ENCODE measurements around the gene IPCEF1.

IPCEF1 gene

GRCh38 chr6:154388803-154389202, 32.2 kb upstream of the IPCEF1 start:
- Histone ChIP-seq H3K27ac (ENCODE audit: low read depth, low read length) (no peak overlapping the region), H3K27me3 (ENCODE audit: control insufficient read depth, insufficient read depth, low read length) (no peaks in the 10 kb centered on the region), H3K9ac (ENCODE audit: low read depth, low read length) (no peak overlapping the region), H3K9me3 (ENCODE audit: control insufficient read depth, insufficient read depth, low read length) (no peaks in the 10 kb centered on the region), H3K4me1 (ENCODE audit: control insufficient read depth, insufficient read depth, low read length) (no peaks in the 10 kb centered on the region), H3K4me3 (ENCODE audit: low read depth, low read length) (no peak overlapping the region), H3K36me3 (ENCODE audit: control insufficient read depth, insufficient read depth, low read length) (no peaks in the 10 kb centered on the region)

- H3K36me3 ChIP-seq (ENCODE audit: control insufficient read depth, insufficient read depth, low read length): no peaks in the 10 kb centered on the region
- no peaks in the 10 kb centered on the region for H3K9me3 ChIP-seq (ENCODE audit: control insufficient read depth, insufficient read depth, low read length)
- no peak overlapping the region for H3K9ac ChIP-seq (ENCODE audit: low read depth, low read length)
- H3K4me1 ChIP-seq (ENCODE audit: control insufficient read depth, insufficient read depth, low read length): no peaks in the 10 kb centered on the region
- H3K4me3 ChIP-seq (ENCODE audit: low read depth, low read length): no peak overlapping the region
- no peak overlapping the region for H3K27ac ChIP-seq (ENCODE audit: low read depth, low read length)
- no peaks in the 10 kb centered on the region for H3K27me3 ChIP-seq (ENCODE audit: control insufficient read depth, insufficient read depth, low read length)
Observed at GRCh38 chr6:154386848-154387717, 30.5 kb upstream of the IPCEF1 start.

- Histone ChIP-seq H3K36me3 (ENCODE audit: control insufficient read depth, insufficient read depth, low read length) (no peaks in the 10 kb centered on the region), H3K9me3 (ENCODE audit: control insufficient read depth, insufficient read depth, low read length) (no peaks in the 10 kb centered on the region), H3K9ac (ENCODE audit: low read depth, low read length) (no peak overlapping the region), H3K4me3 (ENCODE audit: low read depth, low read length) (no peak overlapping the region), H3K4me1 (ENCODE audit: control insufficient read depth, insufficient read depth, low read length) (peaks cover 5% of the 10 kb centered on the region; the same call in 1 of the 2 replicates), H3K27ac (ENCODE audit: low read depth, low read length) (no peak overlapping the region), H3K27me3 (ENCODE audit: control insufficient read depth, insufficient read depth, low read length) (no peaks in the 10 kb centered on the region)
Observed at GRCh38 chr6:154384191-154384590, 27.6 kb upstream of the IPCEF1 start.

DNA sequence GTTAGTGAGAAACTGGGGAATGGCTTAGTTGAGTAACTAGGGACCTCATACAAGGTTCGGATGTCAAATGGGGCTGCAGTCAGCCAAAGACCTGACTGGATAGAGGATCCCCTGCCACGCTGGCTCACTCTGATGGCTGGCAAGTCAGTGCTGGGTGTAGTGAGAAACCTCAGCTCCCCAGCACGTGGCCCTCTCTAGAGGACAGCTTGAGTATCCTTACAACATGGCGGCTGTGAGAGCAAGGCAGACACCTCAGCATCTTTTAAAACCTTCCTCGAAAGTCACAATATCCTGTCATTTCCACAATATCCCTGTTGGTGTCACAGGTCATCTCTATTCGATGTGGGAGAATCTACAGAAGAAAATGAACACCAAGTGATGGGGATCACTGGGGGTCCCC, 26.7 kb upstream of the IPCEF1 start:
- no peaks in the 10 kb centered on the region for H3K9me3 ChIP-seq (ENCODE audit: control insufficient read depth, insufficient read depth, low read length)

DNA sequence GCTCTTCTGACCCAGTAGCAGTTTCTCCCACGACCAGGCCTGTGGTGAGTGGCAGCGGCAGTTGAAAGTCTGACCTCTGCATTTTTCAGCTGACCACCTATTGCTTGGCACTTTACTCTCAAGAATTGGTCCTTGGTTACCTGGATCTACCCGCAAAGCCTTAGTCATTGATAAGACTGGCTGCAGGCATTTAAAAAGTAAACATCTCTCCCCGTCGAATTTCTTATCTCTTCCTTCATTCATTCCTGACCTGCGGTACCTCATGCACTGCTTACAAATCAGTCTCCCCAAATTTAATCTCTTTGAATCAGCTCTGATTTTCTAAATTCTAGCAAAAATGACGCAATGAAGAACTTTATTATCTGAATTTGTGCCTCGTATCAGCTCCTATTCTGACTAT, 26.1 kb upstream of the IPCEF1 start:
- Histone ChIP-seq H3K4me3 (ENCODE audit: low read depth, low read length) (no peak overlapping the region), H3K9ac (ENCODE audit: low read depth, low read length) (no peak overlapping the region), H3K4me1 (ENCODE audit: control insufficient read depth, insufficient read depth, low read length) (peaks cover 5% of the 10 kb centered on the region; the same call in 1 of the 2 replicates), H3K36me3 (ENCODE audit: control insufficient read depth, insufficient read depth, low read length) (no peaks in the 10 kb centered on the region), H3K9me3 (ENCODE audit: control insufficient read depth, insufficient read depth, low read length) (no peaks in the 10 kb centered on the region), H3K27ac (ENCODE audit: low read depth, low read length) (no peak overlapping the region), H3K27me3 (ENCODE audit: control insufficient read depth, insufficient read depth, low read length) (no peaks in the 10 kb centered on the region)

More for the DNA sequence above, 26.7 kb upstream of the IPCEF1 start:
- no peaks in the 10 kb centered on the region for H3K27me3 ChIP-seq (ENCODE audit: control insufficient read depth, insufficient read depth, low read length)
- no peak overlapping the region for H3K4me3 ChIP-seq (ENCODE audit: low read depth, low read length)
- H3K9ac ChIP-seq (ENCODE audit: low read depth, low read length): no peak overlapping the region
- no peaks in the 10 kb centered on the region for H3K36me3 ChIP-seq (ENCODE audit: control insufficient read depth, insufficient read depth, low read length)
- peaks cover 5% of the 10 kb centered on the region; the same call in 1 of the 2 replicates for H3K4me1 ChIP-seq (ENCODE audit: control insufficient read depth, insufficient read depth, low read length)
- H3K27ac ChIP-seq (ENCODE audit: low read depth, low read length): no peak overlapping the region

DNA sequence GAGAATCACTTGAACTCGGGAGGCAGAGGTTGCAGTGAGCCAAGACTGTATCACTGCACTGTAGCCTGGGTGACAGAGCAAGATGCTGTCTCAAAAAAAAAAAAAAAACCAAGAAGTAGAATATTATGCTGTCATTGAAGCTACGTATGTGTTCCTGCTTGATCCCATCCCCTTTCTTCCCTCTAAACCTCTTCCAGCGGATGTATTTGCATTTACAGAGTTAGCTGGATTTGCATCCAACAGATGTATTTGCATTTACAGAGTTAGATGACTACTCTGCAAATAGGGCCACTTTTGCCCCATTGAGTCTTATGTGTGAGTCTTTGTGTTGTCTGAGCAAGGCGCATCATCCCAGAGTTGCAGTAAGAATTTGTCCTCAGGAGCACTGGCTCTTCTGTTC, 24.9 kb upstream of the IPCEF1 start:
- no peaks in the 10 kb centered on the region for H3K36me3 ChIP-seq (ENCODE audit: control insufficient read depth, insufficient read depth, low read length)
- no peaks in the 10 kb centered on the region for H3K27me3 ChIP-seq (ENCODE audit: control insufficient read depth, insufficient read depth, low read length)
- no peak overlapping the region for H3K27ac ChIP-seq (ENCODE audit: low read depth, low read length)
- H3K4me3 ChIP-seq (ENCODE audit: low read depth, low read length): no peak overlapping the region
- H3K9ac ChIP-seq (ENCODE audit: low read depth, low read length): no peak overlapping the region
- peaks cover 5% of the 10 kb centered on the region; the same call in 1 of the 2 replicates for H3K4me1 ChIP-seq (ENCODE audit: control insufficient read depth, insufficient read depth, low read length)
- no peaks in the 10 kb centered on the region for H3K9me3 ChIP-seq (ENCODE audit: control insufficient read depth, insufficient read depth, low read length)

GRCh38 chr6:154380741-154381140, 24.1 kb upstream of the IPCEF1 start:
- no peaks in the 10 kb centered on the region for H3K27me3 ChIP-seq (ENCODE audit: control insufficient read depth, insufficient read depth, low read length)
- H3K9me3 ChIP-seq (ENCODE audit: control insufficient read depth, insufficient read depth, low read length): no peaks in the 10 kb centered on the region
- no peak overlapping the region for H3K27ac ChIP-seq (ENCODE audit: low read depth, low read length)
- H3K36me3 ChIP-seq (ENCODE audit: control insufficient read depth, insufficient read depth, low read length): no peaks in the 10 kb centered on the region
- peaks cover 5% of the 10 kb centered on the region; the same call in 1 of the 2 replicates for H3K4me1 ChIP-seq (ENCODE audit: control insufficient read depth, insufficient read depth, low read length)
- H3K4me3 ChIP-seq (ENCODE audit: low read depth, low read length): no peak overlapping the region
- no peak overlapping the region for H3K9ac ChIP-seq (ENCODE audit: low read depth, low read length)

DNA sequence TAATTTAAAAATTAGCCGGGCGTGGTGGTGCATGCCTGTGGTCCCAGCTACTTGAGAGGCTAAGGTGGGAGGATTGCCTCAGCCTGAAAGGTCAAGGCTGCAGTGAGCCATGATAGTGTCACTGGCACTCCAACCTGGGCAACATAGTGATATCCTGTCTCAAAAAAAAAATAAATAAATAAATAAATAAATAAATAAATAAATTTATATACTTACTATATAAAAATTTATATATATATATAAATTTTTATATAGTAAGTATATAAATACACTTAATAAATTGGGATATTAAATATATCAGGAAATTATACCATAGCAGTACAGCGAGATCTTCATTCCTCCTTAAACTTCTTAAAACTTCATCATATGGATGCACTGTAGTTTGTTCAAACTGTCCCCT, 23.0 kb upstream of the IPCEF1 start:
- no peaks in the 10 kb centered on the region for H3K36me3 ChIP-seq (ENCODE audit: control insufficient read depth, insufficient read depth, low read length)
- H3K4me3 ChIP-seq (ENCODE audit: low read depth, low read length): no peak overlapping the region
- H3K4me1 ChIP-seq (ENCODE audit: control insufficient read depth, insufficient read depth, low read length): peaks cover 5% of the 10 kb centered on the region; the same call in 1 of the 2 replicates
- no peak overlapping the region for H3K9ac ChIP-seq (ENCODE audit: low read depth, low read length)
- H3K27me3 ChIP-seq (ENCODE audit: control insufficient read depth, insufficient read depth, low read length): no peaks in the 10 kb centered on the region
- H3K27ac ChIP-seq (ENCODE audit: low read depth, low read length): no peak overlapping the region
- no peaks in the 10 kb centered on the region for H3K9me3 ChIP-seq (ENCODE audit: control insufficient read depth, insufficient read depth, low read length)

DNA sequence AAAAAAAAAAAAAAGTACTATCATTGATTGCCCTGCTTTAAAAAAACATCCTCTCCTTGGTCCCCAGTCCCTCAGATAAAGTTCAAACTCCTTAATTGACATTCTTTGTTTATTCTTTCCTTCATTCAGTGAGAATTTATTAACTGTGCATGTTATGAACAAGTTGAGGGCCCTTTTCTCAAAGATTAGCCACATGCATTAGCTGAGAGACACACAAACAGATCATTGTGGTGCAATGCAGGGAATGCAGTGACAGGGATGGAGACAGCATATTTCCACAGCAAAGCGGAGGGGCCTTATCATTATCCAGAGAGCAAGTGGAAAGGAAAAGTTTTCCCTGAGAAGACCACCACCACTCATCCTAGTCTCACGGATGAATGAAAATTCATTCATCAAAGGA, 21.9 kb upstream of the IPCEF1 start:
- Histone ChIP-seq H3K4me1 (ENCODE audit: control insufficient read depth, insufficient read depth, low read length) (peaks cover 5% of the 10 kb centered on the region; the same call in 1 of the 2 replicates), H3K27ac (ENCODE audit: low read depth, low read length) (no peak overlapping the region), H3K9ac (ENCODE audit: low read depth, low read length) (no peak overlapping the region), H3K4me3 (ENCODE audit: low read depth, low read length) (no peak overlapping the region), H3K9me3 (ENCODE audit: control insufficient read depth, insufficient read depth, low read length) (no peaks in the 10 kb centered on the region), H3K36me3 (ENCODE audit: control insufficient read depth, insufficient read depth, low read length) (no peaks in the 10 kb centered on the region), H3K27me3 (ENCODE audit: control insufficient read depth, insufficient read depth, low read length) (no peaks in the 10 kb centered on the region)

- Histone ChIP-seq H3K36me3 (ENCODE audit: control insufficient read depth, insufficient read depth, low read length) (no peaks in the 10 kb centered on the region), H3K27ac (ENCODE audit: low read depth, low read length) (no peak overlapping the region), H3K27me3 (ENCODE audit: control insufficient read depth, insufficient read depth, low read length) (no peaks in the 10 kb centered on the region), H3K9me3 (ENCODE audit: control insufficient read depth, insufficient read depth, low read length) (no peaks in the 10 kb centered on the region), H3K4me1 (ENCODE audit: control insufficient read depth, insufficient read depth, low read length) (peaks cover 5% of the 10 kb centered on the region; the same call in 1 of the 2 replicates), H3K9ac (ENCODE audit: low read depth, low read length) (no peak overlapping the region), H3K4me3 (ENCODE audit: low read depth, low read length) (no peak overlapping the region)
Observed at GRCh38 chr6:154377726-154378125, 21.1 kb upstream of the IPCEF1 start.

- H3K36me3 ChIP-seq (ENCODE audit: control insufficient read depth, insufficient read depth, low read length): no peaks in the 10 kb centered on the region
- no peaks in the 10 kb centered on the region for H3K27me3 ChIP-seq (ENCODE audit: control insufficient read depth, insufficient read depth, low read length)
- H3K9me3 ChIP-seq (ENCODE audit: control insufficient read depth, insufficient read depth, low read length): no peaks in the 10 kb centered on the region
- H3K27ac ChIP-seq (ENCODE audit: low read depth, low read length): no peak overlapping the region
- no peaks in the 10 kb centered on the region for H3K4me1 ChIP-seq (ENCODE audit: control insufficient read depth, insufficient read depth, low read length)
- no peak overlapping the region for H3K9ac ChIP-seq (ENCODE audit: low read depth, low read length)
- no peak overlapping the region for H3K4me3 ChIP-seq (ENCODE audit: low read depth, low read length)
Observed at GRCh38 chr6:154373971-154374370, 17.4 kb upstream of the IPCEF1 start.

All from HUES48 (cell line).